ENCODE data around the gene PC.

PC gene

DNA sequence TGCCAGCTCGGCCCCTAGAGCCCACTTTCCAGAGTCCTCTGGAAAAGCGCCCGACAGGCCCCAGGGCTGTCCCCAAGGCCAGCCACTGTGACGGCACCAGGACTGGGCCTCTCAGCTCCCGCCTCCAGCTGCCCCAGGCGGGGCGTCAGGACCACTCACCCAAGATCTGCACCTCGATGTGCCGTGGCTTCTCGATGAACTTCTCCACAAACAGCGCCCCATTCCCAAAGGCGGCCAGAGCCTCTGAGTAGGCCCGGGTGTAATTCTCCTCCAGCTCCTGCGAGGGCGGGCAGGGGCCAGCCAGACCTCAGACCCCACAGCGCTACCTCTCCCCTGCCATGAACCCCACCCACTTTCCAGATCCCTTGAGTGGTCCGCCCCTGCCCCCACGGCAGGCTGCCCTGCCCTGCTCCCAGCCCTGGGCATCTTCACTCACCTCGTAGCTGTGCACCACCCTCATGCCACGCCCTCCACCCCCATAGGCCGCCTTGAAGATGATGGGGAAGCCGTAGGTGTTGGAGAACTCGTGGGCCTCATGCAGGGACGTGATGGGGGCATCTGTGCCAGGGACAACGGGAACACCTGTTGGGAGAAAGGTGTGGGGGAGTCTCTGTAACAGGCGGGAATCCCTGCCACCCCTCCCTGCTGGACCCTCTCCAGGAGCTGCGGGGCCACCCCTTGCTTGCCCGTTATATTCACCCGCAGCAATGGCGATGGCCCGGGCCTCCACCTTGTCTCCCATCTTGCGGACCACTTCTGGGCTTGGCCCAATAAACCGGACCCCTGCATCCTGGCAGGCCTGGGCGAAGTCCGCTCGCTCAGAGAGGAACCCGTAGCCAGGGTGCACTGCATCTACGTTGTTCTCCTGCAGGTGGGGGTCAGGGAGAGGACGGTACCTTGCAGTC lies 87.3 kb downstream of the PC start:
- H3K27ac ChIP-seq: no peak overlapping the region
- no peak for DNase-seq (ENCODE audit: low read depth, low spot score)

DNA sequence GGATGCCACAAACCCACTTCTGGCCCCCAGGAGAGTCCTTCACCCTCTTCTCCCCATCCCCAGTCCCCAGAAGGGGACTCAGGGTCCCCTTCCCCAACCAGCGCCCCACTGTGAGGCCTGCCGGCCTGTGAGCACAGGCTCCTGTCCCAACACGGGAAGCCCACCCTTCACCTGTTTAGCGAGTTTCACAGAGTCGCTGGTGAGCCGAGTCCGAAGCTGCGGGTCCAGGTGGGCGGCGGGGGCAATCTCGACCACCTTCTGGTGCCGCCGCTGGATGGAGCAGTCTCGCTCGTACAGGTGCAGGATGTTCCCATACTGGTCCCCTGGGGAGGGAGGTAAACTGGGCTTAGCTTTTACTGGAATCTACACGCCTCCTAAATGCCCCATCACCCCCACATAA lies 88.1 kb downstream of the PC start:
- DNase-seq (ENCODE audit: low read depth, low spot score): no peak
- H3K27ac ChIP-seq: no peak overlapping the region

DNA sequence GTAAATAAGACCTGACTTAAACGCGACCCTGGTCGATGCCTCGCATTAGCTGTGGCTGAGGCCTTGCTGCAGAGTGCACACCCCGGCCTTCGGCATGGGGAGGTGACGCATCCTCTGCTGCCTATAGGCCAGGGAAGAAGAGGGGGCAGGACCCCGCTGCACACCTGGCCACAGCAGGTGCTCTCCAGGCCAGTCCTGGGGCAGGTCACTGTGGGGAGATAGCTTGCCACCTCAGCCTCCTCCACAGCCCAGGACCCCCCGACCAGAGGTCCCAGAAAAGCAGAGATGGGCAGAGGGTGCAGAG lies 88.7 kb downstream of the PC start:
- H3K27ac ChIP-seq: no peak overlapping the region
- DNase-seq (ENCODE audit: low read depth, low spot score): no peak

DNA sequence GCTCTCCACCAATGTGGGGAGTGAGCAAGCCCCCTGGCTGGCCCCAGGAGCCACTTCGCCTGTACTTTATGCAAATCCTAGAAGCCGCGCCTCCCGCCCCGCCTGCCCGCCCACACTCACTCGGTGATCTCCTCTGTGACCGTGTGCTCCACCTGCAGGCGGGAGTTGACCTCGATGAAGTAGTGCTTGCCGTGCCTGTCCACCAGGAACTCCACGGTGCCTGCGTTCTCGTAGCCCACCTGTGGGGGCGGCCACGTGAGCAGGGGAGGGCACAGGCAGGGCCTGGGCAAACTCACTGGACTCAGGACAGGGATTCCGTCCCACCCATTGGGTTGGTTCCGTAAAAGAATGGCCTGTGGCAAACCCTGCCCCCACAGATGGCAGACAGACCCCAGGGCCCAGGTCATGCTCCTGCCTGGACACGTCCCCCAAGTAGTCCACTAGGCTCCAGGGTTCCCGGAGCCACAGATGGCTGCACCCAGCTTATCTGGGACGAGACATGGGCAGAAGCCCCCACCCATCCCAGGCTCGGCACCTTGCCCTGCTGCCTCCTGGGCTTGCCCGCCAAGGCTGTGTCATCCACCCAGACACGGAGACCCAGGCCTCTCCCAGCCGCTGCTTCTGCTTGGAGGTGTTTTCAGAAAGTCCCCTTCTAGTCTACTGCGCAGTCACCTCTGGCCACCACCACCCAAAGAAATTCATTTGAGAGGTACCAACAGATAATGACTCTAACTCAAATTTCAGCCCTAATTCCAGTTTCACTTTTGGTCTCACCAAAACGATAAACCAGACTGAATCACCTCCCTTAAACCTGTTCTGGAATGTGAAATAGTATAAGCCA lies 89.2 kb downstream of the PC start:
- no peak overlapping the region for H3K27ac ChIP-seq
- no peak for DNase-seq (ENCODE audit: low read depth, low spot score)

DNA sequence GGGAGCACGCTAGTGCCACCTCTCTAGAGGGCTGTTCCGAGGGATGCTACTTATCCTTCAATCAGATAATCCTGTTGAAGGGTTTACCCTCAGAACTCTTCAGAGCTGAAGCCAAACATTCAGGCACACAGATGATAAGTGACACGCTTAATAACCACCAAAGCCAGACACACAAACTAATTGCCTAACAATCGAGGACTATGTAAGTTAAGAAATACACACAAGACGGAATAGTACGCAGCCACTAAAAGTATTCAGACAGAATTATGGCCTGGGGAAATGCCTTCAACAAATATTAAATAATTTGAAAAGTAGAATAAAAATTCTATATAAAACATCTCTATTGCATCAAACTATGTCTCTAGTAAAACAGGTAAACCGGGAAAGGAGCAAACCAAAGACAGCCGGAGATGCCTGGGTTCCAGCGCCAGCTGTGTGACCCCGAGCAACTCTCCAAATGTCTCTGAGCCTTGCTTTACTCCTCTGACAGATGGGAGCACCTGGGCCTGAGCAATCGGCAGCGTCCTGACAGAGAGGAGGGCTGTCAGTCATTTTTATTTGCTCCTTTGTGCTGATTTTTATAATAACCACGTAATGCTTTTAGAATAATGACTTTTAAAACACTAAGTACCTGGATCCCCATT lies 90.0 kb downstream of the PC start:
- DNase-seq (ENCODE audit: low read depth, low spot score): no peak

DNA sequence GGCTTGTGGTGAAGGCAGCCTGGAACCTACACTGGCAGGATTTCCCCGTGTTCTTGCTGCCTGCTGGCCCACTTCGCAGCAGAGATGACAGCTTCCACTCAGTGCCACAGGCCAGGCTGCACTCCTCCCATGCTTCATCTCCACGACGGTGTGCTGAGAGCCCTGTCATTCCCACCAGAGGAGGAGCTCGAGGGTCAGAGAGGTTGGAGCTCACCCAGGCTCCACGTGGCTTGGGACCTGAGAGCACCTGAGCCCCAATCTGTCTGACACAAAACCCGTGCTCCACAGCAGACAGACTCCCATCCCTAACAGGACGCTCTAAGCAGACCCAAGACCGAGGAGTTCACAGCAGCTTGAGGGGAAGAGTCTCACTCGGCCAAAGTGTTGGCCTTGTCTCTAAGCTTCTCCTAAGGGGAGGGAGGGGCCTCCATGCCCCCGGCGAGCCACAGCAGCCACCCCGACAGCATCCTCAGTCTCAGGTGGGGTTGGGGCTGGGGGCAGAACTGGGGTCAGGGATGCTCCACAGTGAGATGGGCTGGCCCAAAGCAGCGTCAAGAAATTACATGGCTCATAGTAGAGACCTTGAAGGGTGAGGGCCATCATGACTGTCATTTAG lies 90.7 kb downstream of the PC start:
- DNase-seq (ENCODE audit: low read depth, low spot score): no peak
- H3K27ac ChIP-seq: no peak overlapping the region

More for the DNA sequence above, 90.0 kb downstream of the PC start:
- no peak overlapping the region for H3K27ac ChIP-seq

DNA sequence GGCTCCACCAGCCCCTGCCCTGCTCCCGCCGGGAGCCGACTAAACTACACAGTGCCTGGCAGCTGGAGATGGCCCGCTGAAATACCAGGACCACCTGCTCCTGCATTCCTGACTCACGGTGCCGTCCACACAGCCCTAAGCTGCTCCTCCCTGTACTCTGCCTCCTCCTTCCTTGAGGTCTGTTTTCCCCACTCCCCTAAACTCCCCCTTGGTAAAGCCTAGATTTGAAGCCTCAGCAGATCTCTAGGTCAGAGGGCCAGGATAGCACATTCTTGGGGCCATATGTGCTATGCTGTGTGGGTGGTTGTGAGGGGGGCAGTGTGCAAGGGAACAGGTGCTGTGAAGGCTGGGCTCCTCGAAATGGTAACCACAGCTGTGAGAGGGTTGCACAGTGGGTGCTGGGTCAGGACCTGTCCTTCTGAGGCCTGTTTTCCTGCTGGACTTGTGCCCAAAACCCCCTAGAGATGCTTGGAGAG lies 91.6 kb downstream of the PC start:
- DNase-seq (ENCODE audit: low read depth, low spot score): no peak
- H3K27ac ChIP-seq: no peak overlapping the region

DNA sequence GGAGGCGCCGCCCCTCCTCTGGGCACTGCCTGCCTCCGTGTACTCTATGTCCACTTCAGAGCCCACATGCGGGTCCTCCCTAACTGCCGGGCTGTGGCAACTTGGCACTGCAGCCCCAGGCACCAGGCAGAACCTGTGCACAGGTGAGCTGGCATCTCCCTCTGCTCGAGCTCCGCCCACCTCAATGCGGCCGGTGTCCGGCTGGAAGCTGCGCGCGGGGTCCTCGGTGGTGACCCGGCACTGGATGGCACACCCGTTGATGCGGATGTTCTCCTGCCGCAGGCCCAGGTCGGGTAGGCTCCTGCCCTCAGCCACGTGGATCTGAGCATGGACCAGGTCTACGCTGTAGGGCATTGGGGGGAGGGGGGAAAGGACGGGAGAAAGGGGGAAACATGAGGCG lies 92.2 kb downstream of the PC start:
- DNase-seq (ENCODE audit: low read depth, low spot score): no peak
- no peak overlapping the region for H3K27ac ChIP-seq

DNA sequence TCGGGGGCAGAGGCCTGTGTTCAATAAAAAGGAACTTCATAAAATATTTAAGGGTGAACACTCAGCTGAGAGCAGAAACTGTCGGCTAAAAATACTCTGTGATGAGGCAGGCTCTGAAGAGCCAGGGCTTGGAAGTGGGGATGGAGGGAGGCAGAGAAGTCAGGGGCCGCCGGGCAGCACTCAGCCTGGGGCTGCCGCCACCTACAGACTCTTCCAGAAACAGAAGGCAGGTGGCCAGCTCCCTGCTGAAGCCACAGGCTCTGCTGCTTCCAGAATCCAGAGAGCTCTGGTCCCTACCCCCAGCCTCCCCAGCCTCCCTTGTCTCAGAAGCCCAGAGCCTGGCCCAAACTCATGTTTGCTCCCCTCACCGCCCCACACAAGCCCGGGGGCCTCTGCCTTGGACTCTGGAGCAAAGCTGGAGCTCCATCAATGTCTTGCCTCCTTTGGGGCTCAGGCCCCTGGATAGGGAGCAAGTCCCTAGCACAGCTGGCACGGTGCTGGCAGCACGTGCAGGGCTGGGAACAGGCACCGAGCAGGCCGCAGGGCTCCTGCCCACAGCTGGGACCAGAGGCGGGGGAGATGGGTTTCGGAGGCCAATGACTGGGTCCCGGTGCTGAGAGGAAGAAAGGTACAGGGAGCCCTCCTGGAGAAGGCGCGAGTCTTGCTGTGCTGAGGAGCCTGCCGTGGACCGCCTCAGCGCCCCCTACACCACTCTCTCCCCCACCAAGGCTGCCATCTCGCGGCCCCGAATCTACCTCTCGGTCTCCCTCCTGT lies 93.1 kb downstream of the PC start:
- no peak overlapping the region for H3K27ac ChIP-seq
- no peak for DNase-seq (ENCODE audit: low read depth, low spot score)

DNA sequence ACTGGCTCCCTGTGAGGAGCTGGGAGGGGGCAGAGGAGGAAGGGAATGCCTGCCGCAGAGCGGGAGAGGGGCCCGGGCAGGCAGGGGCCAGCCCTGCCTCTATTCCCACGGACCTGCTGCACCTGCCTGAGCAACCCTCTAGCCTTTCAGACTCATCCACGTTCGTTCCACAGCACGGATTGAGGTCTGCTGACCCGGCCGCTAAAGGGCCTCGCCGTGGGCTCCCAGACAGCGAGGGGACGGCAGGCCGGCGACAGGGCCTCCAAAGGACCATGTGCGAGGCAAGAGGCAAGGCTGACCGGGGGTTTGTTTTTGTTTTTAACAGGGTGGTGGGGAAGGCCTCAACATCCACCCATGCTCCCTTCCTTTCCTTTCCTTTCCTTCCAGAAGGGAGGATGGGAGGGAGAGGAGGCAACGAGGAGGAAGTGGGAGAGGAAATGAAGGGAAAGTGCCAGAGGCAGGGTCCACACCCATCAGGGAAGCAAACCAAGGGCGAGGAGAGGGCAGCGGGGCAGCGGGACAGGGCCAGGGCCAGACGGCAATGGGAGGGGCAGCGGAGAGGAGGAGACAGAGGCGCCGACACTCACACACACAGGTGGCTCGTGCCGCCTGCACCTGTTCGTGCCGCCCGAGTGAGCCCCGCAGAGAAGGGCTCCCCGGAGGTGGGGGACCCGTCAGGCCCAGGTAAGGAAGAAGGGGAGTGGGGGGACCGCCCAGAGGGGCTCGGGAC lies 93.8 kb downstream of the PC start:
- H3K27ac ChIP-seq: no peak overlapping the region

DNA sequence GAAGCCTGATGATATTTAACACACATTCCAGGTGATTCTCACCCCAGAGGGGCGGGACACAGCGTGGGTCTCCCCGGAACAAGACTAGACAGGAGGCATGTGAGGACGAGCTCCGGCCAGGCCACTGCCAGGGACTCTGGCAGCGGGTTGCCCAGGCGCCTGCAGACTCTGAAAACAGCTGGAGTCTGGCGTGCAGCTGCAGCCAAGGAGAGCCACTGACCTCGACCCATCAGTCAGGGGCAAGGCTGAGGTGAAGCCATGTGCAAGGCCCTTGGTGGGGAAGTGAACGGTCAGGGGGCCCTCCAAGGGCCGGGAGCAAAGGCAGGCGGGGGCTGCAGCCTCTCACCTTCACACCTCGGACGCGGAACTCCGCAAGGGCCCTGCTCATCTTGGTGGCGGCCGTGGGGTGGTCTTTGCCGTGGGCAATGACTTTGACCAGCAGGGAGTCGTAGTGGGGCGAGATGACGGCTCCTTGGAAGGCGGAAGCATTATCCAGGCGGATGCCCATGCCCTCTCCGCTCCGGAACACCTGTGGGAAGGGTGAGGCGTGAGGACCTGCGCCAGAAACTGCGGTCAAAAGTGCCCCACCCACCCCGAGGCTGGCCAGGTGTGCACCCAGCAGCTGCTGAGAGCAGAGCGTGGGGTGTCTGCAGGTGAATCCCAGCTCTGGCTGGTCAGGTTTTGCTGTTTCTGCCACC lies 94.6 kb downstream of the PC start:
- no peak for DNase-seq (ENCODE audit: low read depth, low spot score)
- H3K27ac ChIP-seq: no peak overlapping the region

More for the DNA sequence above, 93.8 kb downstream of the PC start:
- DNase-seq (ENCODE audit: low read depth, low spot score): no peak

DNA sequence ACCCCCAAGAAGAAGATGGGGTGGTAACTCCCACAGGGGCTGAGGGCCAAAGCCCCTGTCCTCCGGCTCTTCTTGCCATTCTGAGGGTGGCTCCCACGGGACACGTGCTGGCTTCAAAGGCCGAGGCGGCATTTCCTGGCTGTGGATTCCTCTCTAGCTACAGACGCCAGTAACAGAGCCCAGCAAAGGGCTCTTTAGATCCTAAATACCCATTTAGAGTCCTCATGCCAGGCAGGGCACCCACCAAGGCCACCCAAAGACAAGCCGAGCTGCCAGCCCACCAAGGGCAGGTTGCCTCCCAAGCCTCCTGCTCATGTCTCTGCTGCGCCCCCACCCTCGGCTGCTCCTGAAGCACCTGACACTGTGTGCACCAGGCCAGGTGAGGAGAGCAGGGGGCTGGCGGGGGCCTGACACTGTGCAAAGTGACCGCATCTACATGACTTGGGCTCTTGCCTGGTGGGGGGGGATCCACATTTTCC lies 95.6 kb downstream of the PC start:
- no peak overlapping the region for H3K27ac ChIP-seq
- DNase-seq (ENCODE audit: low read depth, low spot score): no peak

DNA sequence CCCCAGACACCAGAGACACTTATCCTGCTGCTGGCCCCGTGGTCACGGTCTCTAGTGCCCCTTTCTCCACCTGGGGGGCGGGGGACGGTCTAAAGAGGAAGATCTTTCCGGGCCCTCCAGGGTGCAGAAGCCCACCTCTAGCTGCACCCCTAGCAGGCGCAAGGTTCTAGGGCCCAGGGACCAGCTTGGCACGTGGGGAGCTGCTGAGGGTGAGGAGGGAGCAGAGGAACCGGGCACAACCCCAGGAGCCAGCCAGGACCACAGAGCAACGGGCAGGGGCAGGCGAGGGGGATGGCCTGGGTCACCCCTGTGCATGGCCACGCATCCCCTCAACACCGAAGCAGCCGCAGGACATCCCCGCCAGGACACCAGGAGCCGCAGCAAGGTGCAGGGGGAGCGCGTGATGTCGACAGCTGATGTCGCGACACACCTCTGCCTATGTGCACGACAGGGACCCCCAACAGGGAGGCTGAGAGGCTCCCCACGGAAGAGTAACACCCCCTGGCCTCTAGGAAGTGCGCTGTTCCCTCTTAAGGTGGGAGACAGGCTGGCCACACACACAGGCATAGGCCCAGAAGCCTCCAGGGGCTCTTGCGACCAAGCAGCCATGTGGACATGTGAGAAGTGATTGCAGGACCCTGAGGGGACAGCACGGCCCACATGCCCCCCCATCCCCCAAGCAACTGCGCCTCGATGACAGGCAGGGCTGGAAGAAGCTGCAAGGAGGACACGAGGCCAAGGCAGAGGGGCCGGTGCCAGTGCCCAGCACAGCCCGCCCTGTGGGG lies 96.2 kb downstream of the PC start:
- H3K27ac ChIP-seq: no peak overlapping the region
- DNase-seq (ENCODE audit: low read depth, low spot score): no peak

DNA sequence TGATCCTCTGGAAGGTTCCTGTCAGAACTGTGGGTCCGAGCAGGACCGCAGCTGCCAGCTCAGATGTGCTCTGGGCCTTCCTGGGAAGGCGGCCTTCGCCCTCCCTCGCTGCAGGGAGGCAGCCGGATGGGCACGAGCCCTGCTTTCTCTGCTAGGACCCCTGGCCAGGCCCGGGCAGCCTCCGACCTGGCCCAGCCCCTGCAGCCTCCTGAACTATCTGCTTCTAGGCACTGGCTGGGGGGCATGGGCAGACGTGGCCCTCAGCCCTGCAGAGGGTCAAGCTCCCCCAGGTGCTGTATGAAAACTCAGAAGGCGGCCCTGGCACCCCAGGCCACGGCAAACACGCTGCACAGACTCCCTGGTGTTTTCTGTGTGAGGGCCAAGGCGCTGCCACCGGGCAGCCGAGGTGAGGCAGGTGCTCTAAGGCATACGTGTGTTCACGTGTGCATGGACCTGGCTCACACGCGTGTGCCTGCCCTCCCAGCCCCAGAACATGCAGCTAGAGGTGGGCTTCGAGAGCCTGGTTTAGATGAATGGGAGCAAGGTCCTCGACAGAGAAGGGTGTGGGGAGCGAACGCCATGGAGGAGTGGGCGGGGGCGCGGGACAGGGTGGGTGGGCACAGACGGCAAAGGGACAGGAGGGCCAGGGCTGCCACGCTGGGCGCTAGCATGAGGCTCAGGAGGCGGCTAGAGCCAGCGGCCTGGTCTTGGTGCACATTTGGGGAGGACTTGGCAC lies 97.0 kb downstream of the PC start:
- DNase-seq (ENCODE audit: low read depth, low spot score): no peak
- H3K27ac ChIP-seq: no peak overlapping the region

DNA sequence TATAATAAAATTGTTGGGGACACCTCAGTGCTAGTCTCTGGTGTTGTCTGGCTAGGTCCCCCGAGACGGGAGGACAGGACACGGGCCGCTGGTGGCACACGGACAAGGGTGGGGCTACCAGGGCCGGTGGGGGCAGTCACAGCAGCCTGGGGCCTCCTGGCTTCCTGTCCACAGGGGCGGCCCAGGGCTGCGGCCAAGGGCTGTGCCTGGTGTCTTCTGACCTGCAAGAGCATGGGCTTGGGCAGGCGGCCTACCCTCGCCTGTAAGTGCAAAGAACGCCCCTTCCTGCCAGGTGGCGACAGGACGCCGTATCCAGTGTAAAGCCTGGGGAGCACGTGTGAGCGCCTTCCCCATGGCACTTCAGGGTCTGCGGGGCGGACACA lies 97.7 kb downstream of the PC start:
- no peak overlapping the region for H3K27ac ChIP-seq
- DNase-seq (ENCODE audit: low read depth, low spot score): no peak

DNA sequence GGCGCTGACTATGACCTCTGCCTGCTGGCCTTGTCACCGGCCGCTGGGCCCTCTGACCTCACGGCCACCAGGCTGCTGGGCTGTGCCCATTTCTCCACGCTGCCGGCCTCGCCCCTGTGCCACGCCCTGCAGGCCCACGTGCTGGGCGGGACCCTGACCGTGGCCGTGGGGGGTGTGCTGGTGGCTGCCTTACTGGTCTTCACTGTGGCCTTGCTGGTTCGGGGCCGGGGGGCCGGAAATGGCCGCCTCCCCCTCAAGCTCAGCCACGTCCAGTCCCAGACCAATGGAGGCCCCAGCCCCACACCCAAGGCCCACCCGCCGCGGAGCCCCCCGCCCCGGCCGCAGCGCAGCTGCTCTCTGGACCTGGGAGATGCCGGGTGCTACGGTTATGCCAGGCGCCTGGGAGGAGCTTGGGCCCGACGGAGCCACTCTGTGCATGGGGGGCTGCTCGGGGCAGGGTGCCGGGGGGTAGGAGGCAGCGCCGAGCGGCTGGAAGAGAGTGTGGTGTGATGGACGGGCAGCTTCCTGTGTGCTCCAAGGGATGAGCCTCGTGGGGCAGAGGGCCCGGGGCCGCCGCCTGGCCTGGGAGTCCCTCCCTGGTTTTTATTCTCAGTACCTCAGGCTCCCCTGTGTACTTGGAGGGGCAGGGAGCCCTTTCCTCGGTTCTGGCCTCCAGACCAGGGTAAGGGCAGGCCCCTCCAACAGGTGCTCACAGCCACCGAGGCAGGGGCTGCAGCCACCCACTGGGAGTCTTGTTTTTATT lies 98.3 kb downstream of the PC start:
- no peak overlapping the region for H3K27ac ChIP-seq
- no peak for DNase-seq (ENCODE audit: low read depth, low spot score)
